ENCODE measurements around the gene STARD3NL.

- TF ChIP-seq, protein P1, sequence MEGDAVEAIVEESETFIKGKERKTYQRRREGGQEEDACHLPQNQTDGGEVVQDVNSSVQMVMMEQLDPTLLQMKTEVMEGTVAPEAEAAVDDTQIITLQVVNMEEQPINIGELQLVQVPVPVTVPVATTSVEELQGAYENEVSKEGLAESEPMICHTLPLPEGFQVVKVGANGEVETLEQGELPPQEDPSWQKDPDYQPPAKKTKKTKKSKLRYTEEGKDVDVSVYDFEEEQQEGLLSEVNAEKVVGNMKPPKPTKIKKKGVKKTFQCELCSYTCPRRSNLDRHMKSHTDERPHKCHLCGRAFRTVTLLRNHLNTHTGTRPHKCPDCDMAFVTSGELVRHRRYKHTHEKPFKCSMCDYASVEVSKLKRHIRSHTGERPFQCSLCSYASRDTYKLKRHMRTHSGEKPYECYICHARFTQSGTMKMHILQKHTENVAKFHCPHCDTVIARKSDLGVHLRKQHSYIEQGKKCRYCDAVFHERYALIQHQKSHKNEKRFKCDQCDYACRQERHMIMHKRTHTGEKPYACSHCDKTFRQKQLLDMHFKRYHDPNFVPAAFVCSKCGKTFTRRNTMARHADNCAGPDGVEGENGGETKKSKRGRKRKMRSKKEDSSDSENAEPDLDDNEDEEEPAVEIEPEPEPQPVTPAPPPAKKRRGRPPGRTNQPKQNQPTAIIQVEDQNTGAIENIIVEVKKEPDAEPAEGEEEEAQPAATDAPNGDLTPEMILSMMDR (IDR thresholded peaks at IDR 0.05) = no peak
- no peak for TF ChIP-seq POLR2A (IDR thresholded peaks at IDR 0.05)
- no peak for TF ChIP-seq POLR2AphosphoS5 (IDR thresholded peaks at IDR 0.05)
- no peak for TF ChIP-seq EP300 (IDR thresholded peaks at IDR 0.05)
Measured at GRCh38 chr7:38186593-38187314, 8.7 kb downstream of the STARD3NL start.
